Activated CD4-positive, alpha-beta T cell treated with anti-CD3 and anti-CD28 coated beads, Interleukin-2, amount 10 ng/mL, durations not matched to agents 7 days and 5 days (primary cell): Measurements from ENCODE around the gene ROBO1. TPM values are rescaled to one million over a fixed set of nuclear protein-coding genes. Genes with fewer than 3 reads are reported as not detected.

Experiments
- CTCF ChIA-PET: fragments of 350-600 bp; sonication (Branson Sonifier 250); formaldehyde crosslinking; loops from one replicate; lab custom pipeline; 2021; ENCODE audit warnings: antibody characterized with exemption; lab: Charles Lee
- POLR2A ChIA-PET: fragments of 350-600 bp; sonication (Branson Sonifier 250); formaldehyde crosslinking; loops from one replicate; lab custom pipeline; 2021; ENCODE audit warnings: antibody characterized with exemption; lab: Charles Lee
- DNase-seq: peaks from one replicate; pipeline ENCODE4 v3.0.0-alpha.2; 2020
- H3K27ac Mint-ChIP-seq: one replicate; pipeline ENCODE4 v1.8.0; 2021; ENCODE audit warnings: mild to moderate bottlenecking, moderate library complexity, mixed read lengths
- H3K27me3 Mint-ChIP-seq: one replicate; pipeline ENCODE4 v1.8.0; 2021; ENCODE audit warnings: mixed read lengths
- H3K36me3 Mint-ChIP-seq: one replicate; pipeline ENCODE4 v1.8.0; 2021; ENCODE audit warnings: low read depth, mixed read lengths
- H3K4me1 Mint-ChIP-seq: one replicate; pipeline ENCODE4 v1.8.0; 2021; ENCODE audit warnings: mixed read lengths
- H3K4me3 Mint-ChIP-seq: one replicate; pipeline ENCODE4 v1.8.0; 2021; ENCODE audit warnings: mild to moderate bottlenecking, moderate library complexity, mixed read lengths
- H3K9me3 Mint-ChIP-seq: one replicate; pipeline ENCODE4 v1.8.0; 2021; ENCODE audit warnings: mixed read lengths
- total RNA-seq, 2 experiments: library from RNA; stranded (reverse); gene quantifications; one replicate each; pipeline ENCODE4 v1.2.3, GENCODE V29; 2021

Gene ROBO1
- total RNA-seq, 2 experiments from 2014 or later = 0.55 to 0.62 TPM

DNA sequence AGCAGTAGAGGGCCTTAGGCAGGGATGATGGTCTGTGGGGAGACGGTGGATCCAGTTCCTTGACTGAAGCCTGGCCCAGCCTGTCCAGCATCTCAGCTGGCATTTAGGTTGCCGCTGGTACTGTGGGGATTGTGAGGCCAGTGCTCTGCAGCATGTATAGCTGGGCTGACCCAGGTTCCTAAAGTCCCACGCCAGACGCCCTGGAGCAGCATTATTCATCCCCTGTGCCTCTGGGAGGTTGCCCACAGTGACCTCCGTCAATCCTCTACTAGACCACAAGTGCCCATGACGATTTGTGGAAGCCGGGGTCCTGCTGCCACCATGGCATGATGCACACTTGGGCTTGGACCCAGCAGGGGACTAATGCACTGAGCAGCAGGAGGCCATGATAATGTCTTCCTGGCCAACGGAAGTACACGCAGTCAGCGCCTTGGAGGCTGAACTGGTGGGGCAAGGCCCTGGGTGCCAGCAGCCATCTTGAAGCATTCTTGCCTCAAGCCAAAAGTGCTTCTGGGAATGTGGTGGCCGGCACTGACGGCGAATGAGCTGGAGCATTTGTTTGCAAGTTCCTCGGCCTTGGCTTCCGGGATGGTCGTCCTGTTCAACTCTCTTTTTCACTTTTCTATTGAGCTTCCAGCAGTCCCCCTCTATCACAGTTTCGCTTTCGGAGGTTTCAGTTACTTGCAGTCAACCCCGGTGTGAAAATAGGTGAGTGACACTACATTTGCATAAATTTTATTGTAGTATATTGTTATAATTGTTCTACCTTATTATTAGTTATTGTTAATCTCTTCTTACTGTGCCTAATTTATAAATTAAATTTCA, 949.4 kb downstream of the ROBO1 start:
- POLR2A ChIA-PET = no interaction called here
- Mint-ChIP-seq H3K27ac (no peak overlapping the region), H3K4me3 (no peak overlapping the region), H3K27me3 (no peaks in the 10 kb centered on the region), H3K9me3 (no peaks in the 10 kb centered on the region), H3K36me3 (no peaks in the 10 kb centered on the region), H3K4me1 (no peaks in the 10 kb centered on the region)
- DNase-seq = no peak
- CTCF ChIA-PET = no interaction called here

- no peak for DNase-seq
- H3K9me3 Mint-ChIP-seq = peaks cover 1% of the 10 kb centered on the region
- H3K4me1 Mint-ChIP-seq = no peaks in the 10 kb centered on the region
- no peaks in the 10 kb centered on the region for H3K27me3 Mint-ChIP-seq
- H3K36me3 Mint-ChIP-seq = no peaks in the 10 kb centered on the region
- H3K27ac Mint-ChIP-seq = no peak overlapping the region
- no peak overlapping the region for H3K4me3 Mint-ChIP-seq
- POLR2A ChIA-PET = no interaction called here
- CTCF ChIA-PET = no interaction called here
Observed at GRCh38 chr3:78814893-78815562, 952.8 kb downstream of the ROBO1 start.

GRCh38 chr3:78812166-78812565, 955.6 kb downstream of the ROBO1 start:
- Mint-ChIP-seq H3K4me3 (no peak overlapping the region), H3K4me1 (no peaks in the 10 kb centered on the region), H3K9me3 (peaks cover 2% of the 10 kb centered on the region), H3K36me3 (no peaks in the 10 kb centered on the region), H3K27me3 (no peaks in the 10 kb centered on the region), H3K27ac (no peak overlapping the region)
- ChIA-PET POLR2A (no interaction called here), CTCF (no interaction called here)
- no peak for DNase-seq

- H3K36me3 Mint-ChIP-seq = no peaks in the 10 kb centered on the region
- no peak for DNase-seq
- ChIA-PET CTCF (no interaction called here), POLR2A (no interaction called here)
- H3K27me3 Mint-ChIP-seq = no peaks in the 10 kb centered on the region
- H3K4me3 Mint-ChIP-seq = no peak overlapping the region
- no peak overlapping the region for H3K27ac Mint-ChIP-seq
- H3K9me3 Mint-ChIP-seq = peaks cover 2% of the 10 kb centered on the region
- no peaks in the 10 kb centered on the region for H3K4me1 Mint-ChIP-seq
Observed at GRCh38 chr3:78809966-78810365, 957.8 kb downstream of the ROBO1 start.

DNA sequence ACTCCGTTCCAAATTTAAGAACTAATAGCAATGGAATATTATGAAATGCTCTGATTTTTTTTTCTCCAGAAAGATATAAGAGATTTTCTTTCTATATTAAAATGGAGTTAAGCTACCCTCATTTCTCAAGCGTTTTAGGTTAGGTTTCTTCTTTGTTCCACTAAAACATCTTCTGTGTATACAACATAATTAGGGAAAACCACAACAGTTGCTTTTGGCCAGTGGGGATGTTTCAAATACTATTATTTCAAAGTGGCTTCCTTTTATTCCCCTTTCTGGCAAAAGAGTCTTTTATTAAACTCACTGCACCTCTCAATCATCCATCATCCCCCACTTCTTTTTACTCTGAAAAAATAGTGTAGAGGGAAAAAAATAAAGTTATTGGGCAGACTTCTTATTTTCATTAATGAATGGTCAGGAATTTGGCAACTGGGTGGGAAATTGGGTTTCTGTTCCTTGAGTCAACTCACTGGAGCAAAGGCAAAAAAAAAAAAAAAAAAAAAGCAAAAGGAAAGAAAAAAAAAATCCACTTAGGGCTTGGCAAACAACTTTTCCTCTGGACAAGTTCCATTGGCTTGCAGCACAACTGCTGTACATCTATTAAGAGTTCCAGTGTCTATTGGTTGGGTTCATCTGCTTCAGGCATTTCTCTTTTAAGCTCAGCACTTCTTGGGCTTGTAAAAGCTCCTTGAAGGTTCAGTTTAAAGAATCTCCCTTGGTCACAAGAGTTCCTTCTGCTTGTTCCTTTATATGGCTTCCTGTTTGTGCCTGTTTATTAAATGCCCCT, 963.4 kb downstream of the ROBO1 start:
- CTCF ChIA-PET = no interaction called here
- Mint-ChIP-seq H3K36me3 (no peaks in the 10 kb centered on the region), H3K9me3 (peaks cover 3% of the 10 kb centered on the region), H3K27ac (no peak overlapping the region), H3K4me1 (no peaks in the 10 kb centered on the region), H3K27me3 (no peaks in the 10 kb centered on the region), H3K4me3 (no peak overlapping the region)
- POLR2A ChIA-PET = no interaction called here
- no peak for DNase-seq

GRCh38 chr3:78802562-78802930, 965.3 kb downstream of the ROBO1 start:
- Mint-ChIP-seq H3K27me3 (no peaks in the 10 kb centered on the region), H3K27ac (no peak overlapping the region), H3K36me3 (no peaks in the 10 kb centered on the region), H3K9me3 (peaks cover 3% of the 10 kb centered on the region), H3K4me3 (no peak overlapping the region), H3K4me1 (no peaks in the 10 kb centered on the region)
- CTCF ChIA-PET = no interaction called here
- POLR2A ChIA-PET = no interaction called here
- DNase-seq = no peak

- POLR2A ChIA-PET = no interaction called here
- H3K27me3 Mint-ChIP-seq = no peaks in the 10 kb centered on the region
Observed at GRCh38 chr3:78801926-78802561, 965.8 kb downstream of the ROBO1 start.

GRCh38 chr3:78799681-78800080, 968.1 kb downstream of the ROBO1 start:
- H3K4me3 Mint-ChIP-seq = no peak overlapping the region
- DNase-seq = no peak
- peaks cover 3% of the 10 kb centered on the region for H3K4me1 Mint-ChIP-seq
- H3K9me3 Mint-ChIP-seq = peaks cover 6% of the 10 kb centered on the region
- CTCF ChIA-PET = no interaction called here
- H3K27ac Mint-ChIP-seq = no peak overlapping the region
- POLR2A ChIA-PET = no interaction called here
- H3K36me3 Mint-ChIP-seq = no peaks in the 10 kb centered on the region
- H3K27me3 Mint-ChIP-seq = no peaks in the 10 kb centered on the region

More at GRCh38 chr3:78801926-78802561, 965.8 kb downstream of the ROBO1 start:
- Mint-ChIP-seq H3K36me3 (no peaks in the 10 kb centered on the region), H3K27ac (no peak overlapping the region), H3K4me1 (no peaks in the 10 kb centered on the region), H3K4me3 (no peak overlapping the region), H3K9me3 (peaks cover 4% of the 10 kb centered on the region)
- DNase-seq = no peak
- CTCF ChIA-PET = no interaction called here

DNA sequence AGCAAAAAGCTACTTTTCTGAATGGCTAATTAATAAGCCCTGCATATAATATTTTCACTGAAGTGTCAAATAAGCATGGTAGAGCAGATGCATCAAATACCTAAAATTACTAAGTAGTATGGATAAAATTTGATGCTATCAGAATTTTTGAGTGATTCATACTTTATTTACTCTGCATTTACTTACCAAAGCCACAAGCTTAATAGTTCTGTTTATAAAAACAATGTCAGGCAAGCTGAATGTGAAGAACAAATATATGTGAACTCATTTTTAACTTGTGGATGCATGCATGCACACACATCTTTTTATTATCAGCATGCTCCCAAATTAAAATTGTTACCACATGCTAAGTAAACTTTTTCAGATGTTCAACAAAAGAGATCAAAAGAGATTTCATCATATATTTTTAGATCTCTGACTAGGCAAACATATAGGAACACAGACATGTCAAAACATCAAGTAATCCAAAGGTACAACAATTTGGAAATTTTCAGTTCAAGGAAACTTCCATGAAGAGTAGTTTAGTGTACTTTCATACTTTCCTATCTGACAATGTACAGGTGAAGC, 969.4 kb downstream of the ROBO1 start:
- H3K27ac Mint-ChIP-seq = no peak overlapping the region
- peaks cover 3% of the 10 kb centered on the region for H3K4me1 Mint-ChIP-seq
- no peak for DNase-seq
- ChIA-PET CTCF (no interaction called here), POLR2A (no interaction called here)
- no peaks in the 10 kb centered on the region for H3K27me3 Mint-ChIP-seq
- no peaks in the 10 kb centered on the region for H3K36me3 Mint-ChIP-seq
- peaks cover 6% of the 10 kb centered on the region for H3K9me3 Mint-ChIP-seq
- H3K4me3 Mint-ChIP-seq = no peak overlapping the region

GRCh38 chr3:78794431-78794830, 973.4 kb downstream of the ROBO1 start:
- DNase-seq = no peak
- H3K9me3 Mint-ChIP-seq = peaks cover 3% of the 10 kb centered on the region
- no peak overlapping the region for H3K27ac Mint-ChIP-seq
- ChIA-PET POLR2A (no interaction called here), CTCF (no interaction called here)
- peaks cover 3% of the 10 kb centered on the region for H3K4me1 Mint-ChIP-seq
- H3K36me3 Mint-ChIP-seq = no peaks in the 10 kb centered on the region
- H3K4me3 Mint-ChIP-seq = no peak overlapping the region
- no peaks in the 10 kb centered on the region for H3K27me3 Mint-ChIP-seq

GRCh38 chr3:78792733-78793132, 975.1 kb downstream of the ROBO1 start:
- no peak overlapping the region for H3K4me3 Mint-ChIP-seq
- no peaks in the 10 kb centered on the region for H3K36me3 Mint-ChIP-seq
- POLR2A ChIA-PET = no interaction called here
- CTCF ChIA-PET = no interaction called here
- DNase-seq = no peak
- H3K4me1 Mint-ChIP-seq = peaks cover 3% of the 10 kb centered on the region
- no peak overlapping the region for H3K27ac Mint-ChIP-seq
- H3K9me3 Mint-ChIP-seq = peaks cover 3% of the 10 kb centered on the region
- H3K27me3 Mint-ChIP-seq = no peaks in the 10 kb centered on the region

- no peak for DNase-seq
- Mint-ChIP-seq H3K27ac (no peak overlapping the region), H3K4me1 (peaks cover 3% of the 10 kb centered on the region), H3K27me3 (no peaks in the 10 kb centered on the region), H3K9me3 (peaks cover 3% of the 10 kb centered on the region), H3K36me3 (no peaks in the 10 kb centered on the region), H3K4me3 (no peak overlapping the region)
- CTCF ChIA-PET = no interaction called here
- POLR2A ChIA-PET = no interaction called here
Observed at GRCh38 chr3:78792212-78792611, 975.6 kb downstream of the ROBO1 start.
